HuH-7 (cell line): Measurements from ENCODE around the gene SF1.

Source experiments
- DNase-seq: peaks from one replicate; pipeline ENCODE4 v3.0.0; 2011; ENCODE audit warnings: low spot score

Gene SF1

GRCh38 chr11:64801561-64802369, 23.4 kb upstream of the SF1 start:
- no peak for DNase-seq

GRCh38 chr11:64801158-64801464, 22.8 kb upstream of the SF1 start:
- DNase-seq: no peak

GRCh38 chr11:64800303-64801157, 22.2 kb upstream of the SF1 start:
- no peak for DNase-seq

DNA sequence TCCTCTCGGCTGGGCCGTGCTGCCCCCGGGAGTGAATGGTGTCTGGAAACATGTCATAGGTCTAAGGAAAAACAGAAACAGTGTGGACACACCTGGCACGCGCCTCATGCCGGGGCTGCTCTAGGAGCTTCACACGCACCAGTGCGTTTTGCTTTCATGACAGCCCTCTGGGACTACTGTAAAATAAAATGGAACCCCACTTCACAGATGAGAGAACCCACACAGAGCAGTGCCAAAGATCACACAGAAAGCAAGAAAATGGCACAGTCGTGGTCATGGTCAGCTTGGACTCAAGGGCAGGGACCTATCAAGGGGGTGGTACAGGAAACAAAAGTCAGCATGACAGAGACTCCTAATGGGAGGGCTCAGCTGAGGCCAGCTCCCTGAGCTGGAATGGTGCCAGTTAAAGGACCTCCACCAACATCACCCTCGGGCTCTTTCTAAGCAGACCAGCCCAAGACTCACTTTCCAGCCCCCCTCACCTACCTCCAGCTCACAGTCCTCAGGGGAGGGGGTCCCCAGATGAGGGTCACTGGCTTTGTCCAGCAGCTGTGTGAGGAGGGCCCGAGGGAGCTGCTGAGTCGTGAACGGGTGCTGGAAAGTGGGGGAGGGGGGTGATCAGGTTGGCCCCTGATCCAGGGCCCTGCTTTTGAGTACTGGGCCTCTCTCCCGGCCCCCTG, 21.4 kb upstream of the SF1 start:
- no peak for DNase-seq

GRCh38 chr11:64799256-64799622, 20.9 kb upstream of the SF1 start:
- no peak for DNase-seq

- no peak for DNase-seq
These were observed 18.6 kb upstream of the SF1 start for GRCh38 chr11:64796757-64797541.

- DNase-seq: no peak
These were observed 17.9 kb upstream of the SF1 start for GRCh38 chr11:64796047-64796756.

DNA sequence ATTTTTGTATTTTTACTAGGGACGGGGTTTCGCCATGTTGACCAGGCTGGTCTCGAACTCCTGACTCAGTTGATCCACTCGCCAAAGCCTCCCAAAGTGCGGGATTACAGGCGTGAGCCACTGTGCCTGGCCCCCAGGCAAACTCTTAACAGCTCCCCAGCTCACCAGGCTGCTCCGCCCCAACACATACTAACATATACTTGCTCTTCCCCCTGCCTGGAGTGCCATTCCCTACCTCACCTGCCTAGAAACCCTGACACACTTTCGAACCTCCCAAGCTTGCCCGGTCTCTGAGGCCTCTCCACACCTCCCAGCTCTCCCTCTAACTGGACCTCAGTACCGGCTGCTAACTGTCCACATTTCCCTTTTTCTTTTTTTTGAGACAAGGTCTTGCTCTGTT, 16.2 kb upstream of the SF1 start:
- DNase-seq: no peak

- DNase-seq: no peak
These were observed 15.2 kb upstream of the SF1 start for GRCh38 chr11:64793271-64794160.

DNA sequence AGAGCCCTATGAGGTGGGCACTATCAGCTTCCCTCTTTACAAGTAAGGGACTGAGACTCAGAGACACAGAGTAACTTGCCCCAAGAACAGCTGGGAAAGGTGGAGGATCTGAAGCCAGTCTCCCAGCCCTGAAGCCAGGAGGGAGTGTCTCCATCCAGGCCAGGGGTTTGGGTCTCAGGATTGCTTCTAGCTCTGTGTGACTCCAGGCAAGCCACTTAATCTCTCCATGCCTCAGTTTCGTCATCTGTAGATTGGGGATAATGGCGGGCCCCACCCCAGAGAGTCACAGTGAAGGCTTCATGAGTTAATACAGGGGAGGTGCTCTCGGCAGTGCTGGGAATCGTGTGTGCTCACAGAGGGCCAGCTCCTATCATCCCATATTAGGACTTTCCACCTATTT, 14.1 kb upstream of the SF1 start:
- DNase-seq: no peak

GRCh38 chr11:64791781-64792291, 13.5 kb upstream of the SF1 start:
- DNase-seq: no peak

DNA sequence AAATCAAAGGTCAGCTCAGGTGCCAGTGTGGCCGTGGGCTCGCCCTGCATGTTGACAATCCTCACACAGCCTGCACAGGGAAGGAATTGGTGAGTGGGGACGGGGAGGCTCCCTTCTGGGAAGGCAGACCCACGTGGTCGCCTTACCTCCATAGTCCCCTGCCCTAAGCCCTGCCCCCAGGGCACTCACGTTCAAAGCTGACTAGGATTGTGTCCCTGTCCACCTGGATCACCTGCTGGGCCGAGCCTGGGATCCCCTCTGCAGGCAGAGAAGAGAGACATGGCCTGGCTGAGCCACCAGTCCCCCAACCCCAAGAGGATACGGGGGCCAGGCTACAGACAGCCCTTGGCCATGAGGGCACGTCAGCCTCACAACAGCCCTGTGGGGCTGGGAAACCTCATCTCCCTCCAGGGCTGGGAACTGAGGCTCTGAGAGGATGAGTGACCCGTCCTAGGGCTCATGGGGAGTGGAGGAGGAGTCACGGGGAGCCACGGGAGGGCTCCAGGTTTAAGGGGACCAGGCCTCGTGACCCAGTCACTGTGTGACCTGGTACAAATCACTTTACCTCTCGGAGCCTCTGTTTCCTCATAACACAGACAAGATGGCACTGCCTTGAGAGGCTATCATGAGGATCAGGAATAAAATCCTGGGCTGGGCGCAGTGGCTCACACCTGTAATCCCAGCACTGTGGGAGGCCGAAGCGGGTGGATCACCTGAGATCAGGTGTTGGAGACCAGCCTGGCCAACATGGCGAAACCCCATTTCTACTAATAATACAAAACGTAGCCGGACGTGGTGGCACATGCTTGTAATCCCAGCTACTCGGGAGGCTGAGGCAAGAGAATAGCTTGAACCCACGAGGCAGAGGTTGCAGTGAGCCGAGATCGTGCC, 12.1 kb upstream of the SF1 start:
- no peak for DNase-seq

GRCh38 chr11:64789331-64790204, 11.2 kb upstream of the SF1 start:
- DNase-seq: no peak

DNA sequence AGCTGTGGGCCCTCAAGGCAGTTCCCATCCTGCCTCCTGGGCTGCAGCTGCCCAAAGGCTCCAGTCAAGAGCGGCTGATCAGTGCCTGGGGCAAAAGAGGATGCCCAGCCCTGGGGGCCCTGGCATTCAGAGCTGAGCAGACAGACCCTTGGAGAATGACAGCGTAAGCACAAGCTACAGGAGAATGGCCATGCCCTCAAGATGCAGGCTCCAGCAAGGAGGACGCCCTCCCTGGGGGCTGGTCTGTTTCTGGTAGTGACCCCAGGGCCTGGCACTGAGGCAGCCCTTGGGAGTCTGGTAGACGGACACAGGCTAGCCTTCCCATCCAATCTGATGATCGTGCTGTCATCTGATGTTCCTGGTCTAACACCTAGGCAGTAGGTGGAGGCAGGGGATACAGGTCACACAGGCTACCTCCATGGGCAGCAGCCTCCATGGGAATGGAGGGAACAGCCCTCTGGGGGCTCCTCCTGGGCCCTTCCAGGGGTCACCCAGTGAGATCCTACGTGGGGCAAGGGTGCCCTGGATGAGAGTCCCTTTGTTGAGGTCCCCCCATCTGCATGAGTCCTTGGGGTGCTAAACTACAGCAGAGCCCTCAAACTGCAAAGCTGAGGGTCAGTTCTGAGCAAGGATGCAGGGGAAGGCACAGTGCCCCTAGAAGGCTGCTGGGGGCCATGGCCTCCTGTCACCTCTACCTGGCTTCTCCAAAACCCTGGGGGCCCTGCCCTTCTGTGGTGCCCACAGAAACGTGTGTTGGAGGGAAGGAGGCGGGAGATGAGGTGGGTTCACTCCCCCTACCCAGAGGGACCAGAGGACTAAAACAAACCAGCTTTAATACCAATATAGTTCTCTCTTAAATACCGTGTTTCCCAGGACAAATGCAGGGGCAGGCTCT, 10.2 kb upstream of the SF1 start:
- no peak for DNase-seq

DNA sequence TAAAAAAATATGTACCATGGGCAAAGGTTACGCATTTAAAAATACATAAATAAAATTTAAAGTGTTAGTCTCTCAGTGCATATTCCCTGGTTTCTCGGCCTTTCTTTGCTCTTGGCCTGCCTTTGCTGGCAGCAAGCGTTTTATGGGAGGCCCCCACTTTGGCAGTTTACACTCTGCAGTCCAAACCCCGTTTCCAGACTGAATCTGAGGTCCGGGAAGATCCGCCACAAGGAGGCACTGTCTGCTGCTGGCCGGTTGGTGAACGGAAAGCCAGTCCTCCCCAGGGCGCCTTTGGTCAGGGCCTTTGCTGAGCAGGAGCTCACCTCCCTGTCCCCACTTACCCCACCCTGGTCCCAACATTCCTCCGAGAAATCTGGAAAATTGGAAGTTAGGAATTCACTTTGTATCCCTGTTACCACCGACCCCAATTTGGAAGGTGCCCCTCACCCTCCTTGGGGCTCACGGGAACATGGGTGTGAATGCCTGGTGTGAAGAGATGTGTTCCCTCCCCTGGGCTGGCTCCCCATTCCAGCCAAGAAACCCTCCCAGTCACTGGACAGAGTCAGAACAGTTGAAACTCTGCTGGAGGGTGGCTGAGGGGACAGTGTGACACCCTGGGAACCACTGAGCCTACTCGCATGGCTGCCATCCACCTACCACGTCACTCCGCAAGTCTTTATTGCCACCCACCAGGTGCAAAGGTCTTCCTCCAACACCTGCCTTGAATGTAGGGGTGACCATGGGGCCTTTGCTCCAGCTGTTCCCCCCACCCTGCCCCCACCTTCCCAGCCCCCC, 9.4 kb upstream of the SF1 start:
- peak; percentile 76 for DNase-seq

- no peak for DNase-seq
These were observed 8.0 kb upstream of the SF1 start for GRCh38 chr11:64786308-64786707.
